ENCODE measurements around the gene TRIM14.

- no peak for TF ChIP-seq CTCF (IDR thresholded peaks at IDR 0.05 in 2 of 3, conservative IDR thresholded peaks at IDR 0.05 in 1 of 3; ENCODE audit: control insufficient read depth in 2 of 3, extremely low read depth in 1 of 3, insufficient read depth in 1 of 3, low read depth in 3 of 3, low read length in 3 of 3)
- TF ChIP-seq POU2F2 (IDR thresholded peaks at IDR 0.05; ENCODE audit: borderline replicate concordance, low read depth, low read length), result no peak
- no peak for TF ChIP-seq MTA2 (IDR thresholded peaks at IDR 0.05; ENCODE audit: low read depth)
- TF ChIP-seq EZH2 (IDR thresholded peaks at IDR 0.05; ENCODE audit: borderline replicate concordance, control insufficient read depth, low read depth, low read length), result no peak
These were observed 14.0 kb downstream of the TRIM14 start for GRCh38 chr9:98105006-98105405.
